ENCODE results near the gene HS3ST5.
"Not testable (repeated sequence)": the region's sequence is repeated elsewhere in the genome, so short reads cannot be mapped to it uniquely, and the experiment has no call there.

Gene HS3ST5

GRCh38 chr6:114020196-114020595 lies 322.6 kb downstream of the HS3ST5 start:
- no peak for DNase-seq (ENCODE audit: low read depth)
- no peak for TF ChIP-seq CTCF (IDR thresholded peaks at IDR 0.05; ENCODE audit: control insufficient read depth, extremely low read depth, insufficient read depth)
- no peak overlapping the region for H3K4me3 ChIP-seq (ENCODE audit: low read depth, low read length)

GRCh38 chr6:114017146-114017545 lies 325.7 kb downstream of the HS3ST5 start:
- not testable (repeated sequence) for H3K4me3 ChIP-seq (ENCODE audit: low read depth, low read length); DNase-seq (ENCODE audit: low read depth)

GRCh38 chr6:114014106-114014505 lies 328.7 kb downstream of the HS3ST5 start:
- H3K4me3 ChIP-seq (ENCODE audit: low read depth, low read length); DNase-seq (ENCODE audit: low read depth): not testable (repeated sequence)

- not testable (repeated sequence) for DNase-seq (ENCODE audit: low read depth)
Observed at GRCh38 chr6:114011486-114011885, 331.3 kb downstream of the HS3ST5 start.

GRCh38 chr6:114010540-114010939 lies 332.3 kb downstream of the HS3ST5 start:
- no peak for TF ChIP-seq CTCF (IDR thresholded peaks at IDR 0.05; ENCODE audit: control insufficient read depth, extremely low read depth, insufficient read depth)
- DNase-seq (ENCODE audit: low read depth): no peak
- no peak overlapping the region for H3K4me3 ChIP-seq (ENCODE audit: low read depth, low read length)

More at GRCh38 chr6:114011486-114011885, 331.3 kb downstream of the HS3ST5 start:
- not testable (repeated sequence) for H3K4me3 ChIP-seq (ENCODE audit: low read depth, low read length)

- TF ChIP-seq CTCF (IDR thresholded peaks at IDR 0.05; ENCODE audit: control insufficient read depth, extremely low read depth, insufficient read depth): no peak
- no peak for DNase-seq (ENCODE audit: low read depth)
- H3K4me3 ChIP-seq (ENCODE audit: low read depth, low read length): no peak overlapping the region
Observed at GRCh38 chr6:114009192-114009591, 333.6 kb downstream of the HS3ST5 start.

GRCh38 chr6:114008331-114008730 lies 334.5 kb downstream of the HS3ST5 start:
- H3K4me3 ChIP-seq (ENCODE audit: low read depth, low read length): no peak overlapping the region
- TF ChIP-seq CTCF (IDR thresholded peaks at IDR 0.05; ENCODE audit: control insufficient read depth, extremely low read depth, insufficient read depth): no peak
- no peak for DNase-seq (ENCODE audit: low read depth)

- TF ChIP-seq CTCF (IDR thresholded peaks at IDR 0.05; ENCODE audit: control insufficient read depth, extremely low read depth, insufficient read depth): no peak
- DNase-seq (ENCODE audit: low read depth): no peak
- no peak overlapping the region for H3K4me3 ChIP-seq (ENCODE audit: low read depth, low read length)
Observed at GRCh38 chr6:114007516-114007915, 335.3 kb downstream of the HS3ST5 start.

Data from LNCaP clone FGC (cell line).